Measurements from ENCODE around the gene CBX4. TPM values are rescaled to one million over a fixed set of nuclear protein-coding genes. Genes with fewer than 3 reads are reported as not detected.

CBX4 gene
- total and polyA plus RNA-seq, 10 of the 15 experiments (the other 5 are each of a cell fraction or from before 2014, with no cell fraction given), result 0.69 to 24.6 (median 4.2) TPM

DNA sequence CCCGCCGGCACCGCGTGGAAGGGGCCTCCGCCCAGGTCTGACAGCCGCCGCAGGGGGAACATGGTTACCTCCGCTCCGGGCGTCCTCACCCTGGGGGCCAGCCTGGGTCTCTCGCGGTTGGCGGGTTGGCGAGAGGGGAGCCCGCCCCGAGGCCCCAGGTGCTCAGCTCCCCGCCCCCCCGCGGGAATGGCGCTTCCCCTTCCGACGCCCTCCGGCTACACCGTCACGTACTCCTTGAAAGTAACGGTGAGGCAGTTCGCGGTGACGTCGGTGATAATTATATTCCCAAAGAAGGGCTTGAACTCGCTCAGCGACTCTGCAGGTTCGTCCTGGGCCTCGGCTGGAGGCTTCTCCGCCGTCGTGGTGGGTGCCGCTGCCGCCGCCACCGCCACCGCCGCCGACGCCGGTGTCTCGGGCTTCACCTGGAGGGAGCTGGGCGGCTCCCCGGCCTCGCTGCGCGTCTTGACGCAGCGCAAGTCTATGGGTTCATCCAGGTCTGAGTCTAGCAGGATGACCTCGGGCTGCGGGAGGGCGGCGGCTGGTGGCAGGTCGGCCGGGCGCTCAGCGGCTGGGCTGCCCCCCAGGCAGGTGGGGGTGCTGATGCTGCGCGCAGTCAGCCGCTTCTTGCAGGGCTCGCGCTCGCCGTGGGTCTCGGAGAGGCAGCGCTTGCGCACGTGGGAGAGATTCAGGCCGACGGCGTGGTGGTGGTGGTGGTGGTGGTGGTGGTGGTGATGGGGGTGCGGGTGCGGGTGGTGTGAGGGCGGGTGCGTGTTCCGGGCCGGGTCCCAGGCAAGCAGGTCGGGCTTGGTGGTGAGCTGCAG is 5.3 kb downstream of the CBX4 start:
- intact Hi-C loops (cut with micrococcal nuclease; ENCODE audit: unreplicated experiment) (no loop called here), in situ Hi-C loops (cut with MboI) (no loop called here)
- DNase-seq (ENCODE audit: low read depth, low spot score), result no peak
- Histone ChIP-seq H4K20me1 (ENCODE audit: control insufficient read depth, insufficient read depth) (0 out of 2 replicates have a peak, but pooled peaks cover 5% of the 10 kb centered on the region), H3K4me1 (ENCODE audit: control insufficient read depth, insufficient read depth, low read length) (peaks cover 13% of the 10 kb centered on the region), H3K27me3 (replicated peaks in 1 of 2; ENCODE audit: control insufficient read depth in 2 of 2, insufficient read depth in 2 of 2, low read length in 1 of 2) (no peaks in the 10 kb centered on the region), H2AFZ (ENCODE audit: control insufficient read depth, low read depth, low read length) (no peak overlapping the region), H3K9ac (ENCODE audit: control insufficient read depth, insufficient read depth, low read length) (no peak overlapping the region), H3K9me3 (replicated peaks; ENCODE audit: control insufficient read depth, insufficient read depth, low read length) (no peaks in the 10 kb centered on the region), H3K27ac (ENCODE audit: control insufficient read depth, insufficient read depth) (no peak overlapping the region), H3K36me3 (ENCODE audit: control insufficient read depth in 2 of 2, insufficient read depth in 2 of 2, low read length in 1 of 2) (peaks cover 0 to 17% of the 10 kb centered on the region in 2 experiments; a peak in 2 of 4 replicates), H3K79me2 (ENCODE audit: control insufficient read depth, insufficient read depth, low read length) (peaks cover 22% of the 10 kb centered on the region), H3K4me2 (ENCODE audit: control insufficient read depth, insufficient read depth) (no peak overlapping the region), H3K4me3 (no peak overlapping the region)
- no peak for ATAC-seq
- CTCF ChIA-PET, result interaction anchor here (1.1 kb wide), 1 partner anchor 88 kb away, joined by 5 read pairs; no protein-coding TSS in a partner anchor
- POLR2A ChIA-PET, result no interaction called here
- SMC1A ChIA-PET (ENCODE audit: uncharacterized antibody, unreplicated experiment), result no interaction called here
- RAD21 ChIA-PET (ENCODE audit: unreplicated experiment), result no interaction called here
- no peak for FAIRE-seq
- no TSS peak for BruUV-seq (replicated peaks)
- TF ChIP-seq POLR2AphosphoS5 (IDR thresholded peaks at IDR 0.05; ENCODE audit: low read length) (peak; percentile 27; the same call in 1 of the 2 replicates), MXI1 (IDR thresholded peaks at IDR 0.05; ENCODE audit: low read depth, low read length) (no peak), EZH2 (IDR thresholded peaks at IDR 0.05; ENCODE audit: borderline replicate concordance, control insufficient read depth, low read depth, low read length) (no peak)
- WGBS (ENCODE audit: insufficient coverage, insufficient replicate concordance, low lambda C conversion rate, missing lambda C conversion rate), result over 99% methylated on average over 61 of the region's 83 CpGs

DNA sequence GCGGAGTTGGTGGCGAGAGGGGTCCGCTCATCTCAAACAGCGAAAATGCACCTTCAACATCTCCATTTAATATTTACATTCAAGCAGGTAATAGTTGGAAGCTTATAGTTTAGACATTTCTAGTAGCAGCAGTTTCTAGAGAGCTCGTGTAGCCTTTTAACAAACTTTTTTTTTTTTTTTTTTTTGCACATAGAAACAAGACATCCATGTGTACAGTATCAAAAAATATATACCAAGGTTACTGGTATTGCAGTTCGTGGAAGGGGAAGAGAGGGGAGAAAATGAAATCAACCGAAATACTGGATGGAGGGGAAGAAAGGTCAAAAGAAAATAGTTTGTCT is 6.2 kb downstream of the CBX4 start:
- H3K4me3 ChIP-seq, result no peak overlapping the region
- peaks cover 0 to 17% of the 10 kb centered on the region in 2 experiments; a peak in 2 of 4 replicates for H3K36me3 ChIP-seq (ENCODE audit: control insufficient read depth in 2 of 2, insufficient read depth in 2 of 2, low read length in 1 of 2)
- H3K9me3 ChIP-seq (replicated peaks; ENCODE audit: control insufficient read depth, insufficient read depth, low read length), result no peaks in the 10 kb centered on the region
- H2AFZ ChIP-seq (ENCODE audit: control insufficient read depth, low read depth, low read length), result no peak overlapping the region
- no peak overlapping the region for H3K9ac ChIP-seq (ENCODE audit: control insufficient read depth, insufficient read depth, low read length)
- WGBS (ENCODE audit: insufficient coverage, insufficient replicate concordance, low lambda C conversion rate, missing lambda C conversion rate), result 81% methylated on average over 7 of the region's 7 CpGs
- no peak overlapping the region for H3K4me2 ChIP-seq (ENCODE audit: control insufficient read depth, insufficient read depth)
- H3K79me2 ChIP-seq (ENCODE audit: control insufficient read depth, insufficient read depth, low read length), result peaks cover 19% of the 10 kb centered on the region
- BruUV-seq (replicated peaks), result no TSS peak
- H4K20me1 ChIP-seq (ENCODE audit: control insufficient read depth, insufficient read depth), result 0 out of 2 replicates have a peak, but pooled peaks cover 5% of the 10 kb centered on the region
- peaks cover 13% of the 10 kb centered on the region for H3K4me1 ChIP-seq (ENCODE audit: control insufficient read depth, insufficient read depth, low read length)
- DNase-seq (ENCODE audit: low read depth, low spot score), result no peak
- no peak for FAIRE-seq
- TF ChIP-seq SIX5 (IDR thresholded peaks at IDR 0.05; ENCODE audit: low read depth, low read length, severe bottlenecking) (no peak), ATF7 (IDR thresholded peaks at IDR 0.05; ENCODE audit: low read depth) (no peak), ESRRA (IDR thresholded peaks at IDR 0.05; ENCODE audit: low read length) (no peak), MTA2 (IDR thresholded peaks at IDR 0.05; ENCODE audit: low read depth) (no peak), YY1 (IDR thresholded peaks at IDR 0.05; ENCODE audit: low read depth, low read length) (no peak), EED (IDR thresholded peaks at IDR 0.05; ENCODE audit: low read depth) (no peak), ZSCAN29 (IDR thresholded peaks at IDR 0.05) (no peak), NBN (IDR thresholded peaks at IDR 0.05) (no peak), CHD1 (IDR thresholded peaks at IDR 0.05; ENCODE audit: low read depth, low read length) (no peak), EP300 (IDR thresholded peaks at IDR 0.05; ENCODE audit: borderline replicate concordance in 1 of 2, control insufficient read depth in 1 of 2, low read depth in 2 of 2, low read length in 2 of 2) (no peak)
- no peaks in the 10 kb centered on the region for H3K27me3 ChIP-seq (replicated peaks in 1 of 2; ENCODE audit: control insufficient read depth in 2 of 2, insufficient read depth in 2 of 2, low read length in 1 of 2)
- intact Hi-C loops (cut with micrococcal nuclease; ENCODE audit: unreplicated experiment), result no loop called here
- ChIA-PET POLR2A (interaction anchor here (0.6 kb wide), 2 partner anchors 11 to 967 kb away, joined by 3 to 4 read pairs; no protein-coding TSS in a partner anchor), CTCF (interaction anchor here (0.6 to 1.2 kb wide), 4 partner anchors 23 to 132 kb away, joined by 3 to 5 read pairs (median 3); no protein-coding TSS in a partner anchor), SMC1A (ENCODE audit: uncharacterized antibody, unreplicated experiment) (interaction anchor here (0.6 to 0.8 kb wide), 2 partner anchors 12 to 25 kb away, joined by 3 to 4 read pairs; no protein-coding TSS in a partner anchor), RAD21 (ENCODE audit: unreplicated experiment) (no interaction called here)
- ATAC-seq, result no peak
- no peak overlapping the region for H3K27ac ChIP-seq (ENCODE audit: control insufficient read depth, insufficient read depth)
- in situ Hi-C loops (cut with MboI), result no loop called here
